GM23338 (cell line): ENCODE measurements around the gene PSKH1.

Source experiments
- CTCF ChIP-seq, 2 experiments: fragments of 200-600 bp in 1 of 2; sonication (generic) in 1 of 2; conservative IDR thresholded peaks; 2 replicates each; pipeline versions ENCODE4 v1.5.1 to v1.6.1; 2016 to 2017; ENCODE audit warnings: antibody characterized with exemption in 2 of 2, low read depth in 2 of 2, mild to moderate bottlenecking in 2 of 2, moderate library complexity in 1 of 2
- EZH2 ChIP-seq: fragments of 200-600 bp; sonication (generic); IDR thresholded peaks from one replicate; pipeline ENCODE4 v1.8.0; 2017; ENCODE audit warnings: antibody characterized with exemption, mild to moderate bottlenecking, low read depth; ENCODE audit not compliant: unreplicated experiment
- POLR2AphosphoS5 ChIP-seq: IDR thresholded peaks from 2 replicates; pipeline ENCODE4 v1.6.1; 2016; ENCODE audit warnings: antibody characterized with exemption, low read depth

DNA sequence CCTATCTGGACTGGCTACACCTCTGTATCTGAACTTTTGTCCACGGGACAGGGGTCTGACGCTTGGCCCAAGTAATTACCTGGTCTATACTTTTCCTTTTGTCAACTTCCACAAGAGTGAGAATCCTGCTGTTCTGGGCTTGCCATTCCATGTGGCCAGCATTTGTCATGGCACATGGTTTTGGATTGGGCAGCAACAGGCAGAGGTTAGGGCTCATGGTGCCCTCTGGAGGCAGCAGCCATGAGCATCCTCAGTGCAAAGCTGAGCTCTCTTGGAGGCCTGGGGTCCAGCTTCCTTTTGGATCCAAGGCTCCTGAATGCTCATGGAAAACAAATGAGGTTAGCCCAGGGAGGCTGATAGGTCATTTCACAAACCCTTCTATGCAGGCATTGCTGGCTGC is 27.7 kb upstream of the PSKH1 start:
- TF ChIP-seq POLR2AphosphoS5, result no peak
- TF ChIP-seq CTCF (conservative IDR thresholded peaks at IDR 0.05; ENCODE audit: low read depth in 2 of 2), result peak; percentile 62 to 76
- no peak for TF ChIP-seq EZH2
